GM19452 (cell line): ENCODE data around the gene GNAZ.

Experiments used
- ATAC-seq: cut with Tn5 transposase; IDR thresholded peaks from one replicate; pipeline ENCODE4 v1.9.1; 2021; ENCODE audit not compliant: unreplicated experiment

Gene GNAZ

DNA sequence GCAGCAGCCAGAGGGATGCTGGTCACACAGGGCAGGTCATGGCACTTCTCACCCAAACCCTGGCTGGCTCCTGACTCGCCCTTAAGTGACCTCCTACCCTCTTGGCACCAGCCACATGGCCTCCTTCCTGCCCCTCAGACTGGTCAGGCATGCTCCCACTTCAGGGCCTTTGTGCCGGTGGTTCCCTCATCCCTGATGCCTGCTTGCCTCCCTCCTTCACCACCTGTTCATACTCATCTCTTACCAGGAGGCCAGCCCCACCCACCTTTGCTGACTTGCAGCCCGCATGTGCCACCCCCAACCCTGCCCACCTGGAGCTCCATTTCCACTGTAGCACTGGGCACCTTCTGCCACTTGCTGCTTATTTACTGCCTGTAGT lies 20.1 kb downstream of the GNAZ start:
- no peak for ATAC-seq

DNA sequence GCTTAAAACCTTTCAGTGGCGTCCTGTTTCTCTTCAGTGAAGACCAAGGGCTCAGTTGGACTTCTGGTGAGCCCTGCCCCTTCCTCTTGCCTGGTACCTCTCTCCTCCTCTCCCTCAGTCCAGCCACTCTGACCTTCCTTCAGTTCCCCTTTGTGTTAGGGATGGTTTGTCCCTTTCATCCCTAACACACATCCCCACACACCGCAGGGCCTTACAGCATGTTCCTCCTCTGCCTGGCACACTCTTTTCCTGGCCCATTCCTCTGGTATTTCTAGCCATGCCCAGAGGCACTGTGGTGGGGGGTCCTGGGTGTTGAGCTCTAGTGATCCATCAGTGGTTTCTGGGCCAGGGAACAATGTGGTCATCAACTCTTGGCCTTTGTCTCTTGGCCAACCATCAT lies 21.4 kb downstream of the GNAZ start:
- ATAC-seq = no peak

DNA sequence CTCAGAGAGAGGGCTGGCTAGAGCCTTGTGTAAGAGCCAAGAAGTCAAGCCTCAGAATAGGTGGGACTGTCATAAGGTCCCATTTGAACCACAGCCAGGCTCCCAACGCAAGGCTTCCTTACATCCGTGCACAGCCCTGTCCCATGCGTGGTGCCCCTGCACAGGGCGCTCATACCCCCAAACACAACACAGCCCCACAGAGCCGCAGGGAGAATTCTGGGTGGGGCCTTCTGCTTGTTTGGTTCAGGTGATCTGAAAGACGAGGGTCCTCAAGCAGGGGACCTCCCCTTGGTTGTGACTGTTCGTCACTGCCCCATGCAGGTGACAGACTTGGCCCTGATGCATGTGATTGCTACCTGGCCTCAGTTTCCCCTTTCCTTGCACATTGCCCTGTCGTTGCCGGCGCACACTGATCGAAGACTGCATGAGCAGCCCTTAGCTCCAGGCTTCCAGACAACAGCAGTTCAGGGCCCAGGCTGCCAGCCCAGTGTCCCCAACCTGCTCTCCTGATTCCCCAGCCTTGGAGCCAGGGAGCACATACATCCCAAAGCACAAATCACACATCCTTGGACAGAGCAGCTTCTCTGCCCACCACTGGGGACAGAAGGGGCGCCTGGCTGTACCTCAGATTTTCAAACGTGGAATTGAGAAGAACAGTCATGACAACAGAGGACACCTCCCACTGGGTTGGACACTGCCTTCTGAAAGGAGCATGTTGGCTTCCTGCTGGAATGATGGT lies 22.1 kb downstream of the GNAZ start:
- no peak for ATAC-seq

DNA sequence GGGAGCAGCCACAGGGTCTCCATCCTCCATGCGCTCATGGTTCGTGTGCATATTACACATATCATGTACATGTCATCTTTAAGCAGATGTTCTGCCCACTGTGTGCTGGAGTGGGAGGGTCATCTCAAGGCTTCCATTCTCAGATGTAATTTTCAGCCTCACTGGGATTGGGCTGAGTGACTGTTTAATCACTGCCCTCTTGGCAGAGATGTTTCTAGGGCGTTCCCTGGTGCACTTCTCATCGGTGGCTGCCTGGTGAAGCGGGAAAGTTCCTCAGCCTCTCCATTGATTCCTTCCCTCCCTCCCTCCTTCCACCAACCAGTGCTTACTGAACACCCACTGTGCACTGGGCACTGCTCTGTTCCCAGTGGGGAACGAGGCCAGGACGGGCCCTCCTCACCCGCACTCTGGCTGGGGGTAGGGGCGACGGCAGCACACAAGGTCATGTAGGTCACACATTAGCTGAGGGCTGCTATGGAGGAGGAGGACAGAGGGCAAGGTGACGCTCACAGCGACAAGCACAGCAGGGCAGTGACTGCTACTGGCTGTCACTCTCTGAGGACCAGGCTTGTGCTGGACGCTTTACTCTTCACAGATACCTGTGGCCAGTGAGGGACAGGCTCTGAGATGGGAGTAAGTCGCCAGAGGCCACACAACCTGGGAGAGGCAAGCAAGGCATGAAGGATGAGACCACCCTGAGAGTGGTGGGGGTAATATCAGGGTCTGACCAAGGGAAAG lies 22.9 kb downstream of the GNAZ start:
- ATAC-seq = no peak

DNA sequence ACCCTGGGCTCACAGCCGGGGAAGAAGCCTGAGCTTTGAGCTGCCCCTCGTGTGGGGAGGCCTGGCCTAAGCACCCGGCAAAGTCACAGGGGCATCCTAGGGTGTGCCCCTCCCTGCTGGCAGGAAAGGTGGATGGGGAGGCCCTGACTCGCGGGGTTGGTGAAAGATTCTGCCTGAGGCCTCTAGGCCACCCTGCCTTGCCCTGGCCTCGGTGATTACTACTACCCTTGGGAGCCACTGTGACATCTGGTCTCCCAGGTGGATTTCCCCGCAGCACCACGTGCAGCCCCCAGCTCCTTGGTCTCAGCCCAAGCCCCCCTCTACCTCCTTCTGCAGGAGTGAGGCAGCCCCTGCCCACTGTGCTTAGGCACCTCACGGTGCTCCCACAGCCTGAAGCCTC lies 23.9 kb downstream of the GNAZ start:
- ATAC-seq = no peak

DNA sequence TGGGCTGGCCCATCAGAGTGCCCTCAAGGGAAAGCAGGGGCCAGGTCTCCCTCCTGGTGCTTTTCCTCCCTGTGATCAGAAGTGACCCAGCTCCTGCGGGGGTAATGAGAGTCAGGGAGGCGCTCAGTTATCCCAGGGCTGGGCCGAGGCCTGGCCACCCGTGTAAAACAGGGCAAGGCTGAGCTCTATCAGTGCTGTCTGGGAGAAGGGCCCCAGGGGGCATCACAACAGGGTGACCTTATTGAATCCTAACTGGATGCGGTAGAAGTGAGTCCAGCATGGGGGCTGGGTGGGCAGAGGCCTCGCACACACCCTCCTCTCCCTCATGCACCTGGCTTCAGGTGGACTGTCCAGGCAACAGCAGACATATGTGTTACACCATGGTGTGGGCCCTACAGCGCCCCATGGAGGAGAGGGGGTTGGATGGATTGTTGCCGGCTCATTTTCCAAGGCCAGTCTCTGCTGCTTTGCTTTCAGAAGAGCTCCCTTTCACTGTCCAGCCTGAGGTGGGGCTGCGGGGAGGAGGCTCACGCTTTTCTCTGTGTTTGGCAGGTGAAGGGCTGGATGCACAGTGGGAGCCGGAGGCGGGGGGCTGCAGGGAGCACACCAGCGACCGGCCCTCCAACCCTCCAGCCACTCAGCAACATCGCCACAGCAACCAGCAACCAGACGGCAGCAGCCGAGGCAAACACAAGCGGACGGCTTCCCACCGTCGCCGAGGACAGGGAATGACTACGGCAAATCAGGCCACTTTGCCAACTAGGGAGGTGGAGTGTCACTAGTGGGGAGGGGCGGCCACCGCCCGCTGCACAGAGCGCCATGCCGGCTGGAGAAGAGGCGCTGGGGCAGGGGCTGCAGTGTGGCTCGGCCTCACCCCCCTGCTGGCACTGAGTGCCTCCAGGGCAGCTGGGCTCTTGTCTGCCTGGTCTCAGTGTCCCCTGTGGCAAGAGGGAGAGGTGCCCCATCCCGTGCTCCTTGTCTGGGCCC lies 24.7 kb downstream of the GNAZ start:
- no peak for ATAC-seq

DNA sequence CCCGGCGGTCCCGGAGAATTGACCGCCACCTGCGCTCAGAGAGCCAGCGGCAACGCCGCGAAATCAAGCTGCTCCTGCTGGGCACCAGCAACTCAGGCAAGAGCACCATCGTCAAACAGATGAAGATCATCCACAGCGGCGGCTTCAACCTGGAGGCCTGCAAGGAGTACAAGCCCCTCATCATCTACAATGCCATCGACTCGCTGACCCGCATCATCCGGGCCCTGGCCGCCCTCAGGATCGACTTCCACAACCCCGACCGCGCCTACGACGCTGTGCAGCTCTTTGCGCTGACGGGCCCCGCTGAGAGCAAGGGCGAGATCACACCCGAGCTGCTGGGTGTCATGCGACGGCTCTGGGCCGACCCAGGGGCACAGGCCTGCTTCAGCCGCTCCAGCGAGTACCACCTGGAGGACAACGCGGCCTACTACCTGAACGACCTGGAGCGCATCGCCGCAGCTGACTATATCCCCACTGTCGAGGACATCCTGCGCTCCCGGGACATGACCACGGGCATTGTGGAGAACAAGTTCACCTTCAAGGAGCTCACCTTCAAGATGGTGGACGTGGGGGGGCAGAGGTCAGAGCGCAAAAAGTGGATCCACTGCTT lies 25.5 kb downstream of the GNAZ start:
- no peak for ATAC-seq

DNA sequence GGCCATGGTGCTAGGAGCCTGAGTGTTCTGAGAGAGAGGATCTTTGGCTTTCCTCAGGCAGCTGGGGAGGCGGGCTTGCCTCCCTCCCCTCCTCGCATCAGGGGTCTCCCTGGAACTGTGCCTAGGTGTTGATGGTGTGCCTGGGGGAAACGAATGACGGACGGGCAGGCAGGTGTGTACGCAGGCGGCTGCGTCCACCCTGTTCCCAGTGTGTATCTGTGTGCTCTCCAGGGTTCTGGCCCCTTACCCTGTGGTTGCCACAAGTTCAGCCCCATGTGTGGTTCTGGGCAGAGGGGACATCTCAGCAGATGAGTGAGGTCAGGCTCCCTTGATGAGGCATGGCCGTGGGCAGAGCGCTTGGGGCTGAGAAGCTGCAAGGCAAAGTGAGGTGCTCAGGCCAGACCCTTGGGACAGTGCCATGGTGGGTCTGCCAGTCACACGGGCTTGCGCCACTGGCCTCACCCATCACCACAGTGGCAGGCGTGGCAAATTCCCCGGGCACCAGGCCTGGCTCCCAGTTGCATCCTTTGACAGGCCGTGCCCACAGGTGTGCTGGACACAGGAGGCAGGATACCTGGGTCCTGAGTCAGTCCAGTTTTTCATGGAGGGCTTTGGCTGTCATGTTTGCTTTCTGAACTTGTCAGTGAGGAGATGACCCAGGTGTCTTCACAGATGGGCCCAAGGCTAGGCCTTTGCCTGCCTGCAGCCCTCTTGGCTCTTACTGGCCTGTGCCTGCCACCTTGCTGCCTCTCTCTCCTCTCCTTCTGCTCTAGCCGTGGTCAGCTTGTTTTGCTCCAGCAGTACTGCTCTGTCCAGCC lies 27.3 kb downstream of the GNAZ start:
- no peak for ATAC-seq

DNA sequence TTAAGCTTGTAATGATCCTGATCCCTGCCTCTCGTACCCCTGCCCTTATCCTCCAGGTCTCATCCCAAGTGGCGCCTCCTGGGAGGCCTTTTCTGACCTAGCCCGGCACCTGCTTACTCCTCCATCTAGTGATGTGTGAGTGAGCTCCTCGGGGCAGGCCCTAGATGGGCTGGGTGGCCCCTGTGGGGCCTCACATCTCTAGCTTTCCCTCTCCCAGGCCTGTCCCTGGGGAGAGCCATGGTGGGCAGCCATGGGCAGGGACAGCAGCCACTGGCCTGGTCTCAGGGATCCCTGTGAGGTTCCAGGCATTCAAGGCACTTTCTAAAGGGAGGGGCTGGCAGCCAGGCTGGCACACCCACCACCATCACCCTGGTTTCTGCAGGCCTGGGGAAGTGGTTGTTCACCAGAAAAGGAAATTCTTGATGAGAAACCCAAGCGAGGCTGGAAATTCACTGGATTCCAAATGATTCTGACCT lies 27.9 kb downstream of the GNAZ start:
- no peak for ATAC-seq

DNA sequence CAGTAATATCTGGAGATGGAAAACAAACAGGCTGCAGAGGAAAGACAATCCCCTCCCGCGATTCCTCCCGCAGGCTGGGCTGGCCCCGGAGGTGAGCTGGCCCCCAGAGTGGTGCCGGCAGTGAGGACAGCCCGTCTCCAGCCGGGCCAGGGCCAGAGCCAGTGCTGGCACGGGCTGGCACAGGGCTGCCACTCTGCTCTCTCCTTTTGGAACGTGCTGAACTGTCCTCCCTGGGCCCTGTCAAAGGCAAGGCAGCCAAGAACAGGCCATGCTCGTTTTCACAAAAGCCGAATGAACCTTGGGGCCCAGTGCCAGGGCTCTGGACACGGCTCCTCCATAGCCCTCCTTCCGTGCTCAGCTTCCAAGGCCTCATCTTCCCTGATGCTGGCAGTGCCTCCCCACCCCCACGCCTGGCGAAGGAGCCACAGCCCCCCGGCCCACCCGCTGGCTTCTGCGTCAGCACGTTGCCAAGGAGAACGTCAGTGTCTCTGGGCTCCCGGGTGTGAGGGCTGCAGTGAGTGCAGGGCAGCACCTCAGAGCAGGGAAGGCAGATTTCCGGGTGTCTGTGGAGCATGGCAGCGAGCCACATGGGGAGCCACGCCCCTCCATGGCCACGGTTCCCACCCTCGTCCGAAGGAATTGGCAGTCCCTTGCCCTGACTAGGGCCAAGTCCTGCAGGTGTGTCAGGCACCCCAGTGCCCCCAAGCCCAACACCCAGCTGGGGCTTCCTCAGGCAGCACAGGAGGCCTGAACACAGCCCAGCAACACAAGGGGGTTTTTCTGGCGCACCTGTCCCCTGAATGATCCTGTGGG lies 28.6 kb downstream of the GNAZ start:
- ATAC-seq = no peak

DNA sequence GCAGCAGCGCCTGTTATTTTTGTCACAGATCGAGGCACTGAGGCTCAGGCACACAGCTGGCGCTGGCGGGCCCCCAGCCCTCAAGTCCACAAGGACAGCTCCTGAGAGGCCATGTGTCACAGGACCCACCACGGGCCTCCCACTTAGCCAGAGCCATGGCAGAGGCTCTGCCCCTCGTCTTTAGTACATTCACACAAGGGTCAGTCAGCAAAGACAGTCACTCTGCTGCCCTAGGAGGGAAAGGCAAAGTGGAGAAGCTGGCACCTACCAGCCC lies 29.1 kb downstream of the GNAZ start:
- no peak for ATAC-seq

DNA sequence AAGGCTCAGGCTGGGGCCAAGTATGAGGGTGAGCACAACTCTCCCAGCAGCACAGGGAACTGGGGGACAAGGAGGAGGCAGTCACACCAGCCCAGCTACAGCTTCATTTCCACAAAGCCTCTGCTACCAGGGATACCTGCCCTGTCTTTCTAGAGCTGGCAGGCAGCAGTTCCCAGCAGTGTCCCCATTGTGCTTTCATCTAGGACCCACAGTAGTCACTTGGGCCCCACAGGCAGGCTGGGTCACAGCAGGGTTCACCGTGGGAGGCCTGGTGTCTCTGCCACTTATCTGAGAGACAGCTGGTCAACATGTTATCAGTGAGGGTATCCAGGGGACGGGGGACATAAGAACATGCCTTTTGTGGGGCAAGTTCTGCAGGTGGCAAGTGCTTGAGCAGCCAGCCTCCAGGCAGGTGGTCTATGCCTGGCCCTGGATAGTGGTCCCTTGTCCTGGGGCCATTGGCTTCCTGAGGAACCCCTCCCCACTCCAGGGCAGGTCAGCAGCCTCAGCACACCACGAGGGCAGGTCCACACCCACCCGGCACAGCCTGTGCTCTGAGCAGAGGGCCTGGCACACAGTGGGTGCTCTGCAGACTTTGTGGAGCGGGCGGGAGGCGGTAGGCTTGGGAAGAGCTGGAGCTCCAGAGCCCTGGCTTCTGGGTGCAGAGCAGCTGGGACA lies 29.9 kb downstream of the GNAZ start:
- no peak for ATAC-seq

DNA sequence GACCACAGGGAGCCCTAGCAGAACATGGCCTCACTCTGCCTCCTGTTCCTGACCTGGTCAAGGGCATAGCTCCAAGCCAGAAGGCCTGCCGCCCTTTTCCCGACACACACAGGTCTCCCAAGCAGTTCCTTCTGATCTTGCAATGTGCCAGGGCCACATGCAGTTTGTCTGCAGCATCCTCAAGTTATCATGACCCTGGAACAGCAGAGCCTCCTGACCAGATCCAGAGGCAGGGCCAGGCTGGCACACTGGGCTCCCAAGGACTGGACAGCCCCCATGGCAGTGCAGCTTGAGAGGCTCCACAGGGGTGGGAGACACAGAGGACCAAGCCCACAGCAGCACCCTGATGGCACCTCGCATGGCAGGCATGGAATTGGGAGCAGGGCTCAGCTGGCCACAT lies 31.2 kb downstream of the GNAZ start:
- no peak for ATAC-seq

DNA sequence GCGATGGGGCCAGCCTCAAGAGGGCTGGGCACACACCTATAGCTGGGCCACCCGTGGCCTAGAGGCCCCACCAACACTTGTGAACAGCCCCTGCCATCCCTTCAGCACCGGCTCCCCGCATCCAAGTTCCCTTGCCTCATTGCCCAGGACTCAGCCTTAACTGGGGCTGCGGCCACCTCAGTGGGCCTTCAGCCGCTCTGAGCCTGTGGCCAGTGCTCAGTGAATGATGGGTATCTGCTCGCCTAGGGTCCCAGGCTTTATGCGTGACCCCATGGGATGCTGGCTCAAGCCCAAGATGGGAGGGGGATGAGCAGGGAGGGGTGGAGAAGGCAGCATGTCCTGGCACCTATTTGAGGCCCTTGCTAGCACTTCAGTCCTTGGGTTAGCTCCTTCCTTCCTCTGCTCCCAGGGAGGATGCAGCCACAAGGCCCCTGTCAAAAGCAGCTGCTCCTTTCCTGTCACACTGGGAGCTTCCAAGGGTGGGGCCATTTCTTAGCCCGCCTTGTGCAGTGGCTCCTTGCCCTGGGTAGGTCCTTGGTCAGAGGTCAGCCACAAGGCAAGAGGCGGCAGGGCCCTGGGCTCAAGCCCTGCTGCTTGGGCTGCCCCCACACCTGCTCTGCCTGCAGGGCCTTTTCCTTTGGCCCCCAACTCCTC lies 31.8 kb downstream of the GNAZ start:
- ATAC-seq = no peak

DNA sequence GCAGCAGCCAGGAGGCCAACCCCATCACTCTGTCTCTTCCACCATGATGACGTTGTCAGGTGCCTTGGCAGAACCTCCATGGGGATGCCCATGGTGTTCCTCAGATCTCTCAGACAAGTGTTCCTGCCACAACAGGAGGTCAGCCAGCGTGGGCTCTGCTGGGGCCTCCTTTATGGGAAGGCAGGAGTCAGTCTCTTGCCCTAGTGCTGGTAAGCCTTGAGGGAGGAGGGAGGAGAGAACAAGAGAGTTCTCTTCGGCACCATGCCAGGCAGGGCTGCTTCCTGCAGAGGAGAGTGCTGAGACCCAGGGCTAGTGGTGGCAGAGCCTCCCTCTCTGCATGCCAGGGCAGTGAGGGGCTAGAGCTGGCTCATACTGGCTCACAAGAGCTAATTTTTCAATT lies 32.5 kb downstream of the GNAZ start:
- no peak for ATAC-seq

DNA sequence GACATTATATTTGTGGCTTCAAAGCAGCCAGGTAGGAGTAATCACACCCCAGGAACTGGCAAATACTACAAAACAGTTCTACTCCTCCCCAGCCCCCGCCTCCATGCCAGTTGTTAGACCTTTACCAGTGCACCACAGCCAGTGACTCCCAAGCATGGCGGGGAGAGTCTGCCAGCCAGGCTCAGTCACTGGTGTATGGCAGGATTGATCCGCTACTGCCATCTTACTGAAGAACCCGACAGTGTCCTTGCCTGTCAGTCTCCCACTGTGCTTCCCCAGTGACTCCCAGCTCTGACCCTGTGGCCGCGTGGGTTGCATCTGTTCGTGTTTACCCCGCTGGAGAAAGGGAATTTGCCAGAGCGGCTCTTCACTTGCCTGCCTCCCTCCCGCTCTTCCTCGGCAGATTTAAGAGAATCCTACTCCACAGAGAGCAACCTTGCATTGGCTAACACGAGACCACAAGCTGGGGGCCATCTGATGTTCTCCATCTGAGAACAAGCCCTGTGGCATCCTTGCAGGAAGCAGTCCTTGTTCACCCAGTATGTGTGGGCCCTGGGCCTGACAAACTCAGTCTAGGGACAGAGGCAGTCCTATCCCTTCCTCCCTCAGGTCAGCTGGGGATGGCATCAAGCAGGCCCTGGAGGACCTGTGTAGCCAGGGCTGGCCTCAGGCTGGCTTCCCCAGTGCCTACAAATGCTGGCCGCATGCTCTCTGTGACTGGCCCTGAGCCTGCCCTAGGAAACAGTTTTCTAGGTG lies 33.1 kb downstream of the GNAZ start:
- no peak for ATAC-seq

DNA sequence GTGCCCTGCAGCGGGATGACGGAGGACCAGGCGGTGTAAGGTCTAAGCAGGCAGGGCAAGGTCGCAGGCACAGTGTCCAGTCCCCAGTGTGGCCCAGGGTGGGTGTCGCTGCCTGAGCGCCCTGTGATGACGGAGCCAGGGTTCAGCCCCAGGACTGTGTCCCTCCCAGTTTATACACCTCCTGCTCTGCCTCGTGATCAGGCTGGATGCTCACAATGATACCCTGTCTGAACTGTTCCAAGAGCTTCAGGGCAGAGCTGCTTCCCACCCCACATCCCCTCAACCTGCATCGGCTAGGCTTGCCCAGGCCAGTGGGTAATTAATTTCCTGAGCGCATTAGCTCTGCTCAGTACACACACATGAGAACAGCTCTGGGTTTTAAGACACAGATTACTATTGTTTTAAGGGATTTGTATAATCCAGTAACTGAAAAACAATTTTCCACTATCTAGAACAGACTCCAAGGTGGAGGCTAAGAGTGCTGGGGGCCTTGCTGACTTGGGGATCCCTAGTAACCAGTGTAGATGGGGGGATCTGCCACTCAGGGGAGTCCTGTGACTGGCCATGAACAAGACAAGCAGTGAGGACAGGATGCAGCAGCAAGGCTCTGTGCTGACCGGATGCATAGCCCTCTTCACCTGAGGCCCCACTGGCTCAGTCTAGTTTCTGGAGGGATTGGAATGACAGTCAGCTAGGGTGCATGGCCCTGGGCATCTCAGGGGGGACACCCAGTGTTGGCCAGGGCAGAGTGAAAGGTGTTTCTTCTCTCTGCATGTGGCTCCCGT lies 34.1 kb downstream of the GNAZ start:
- no peak for ATAC-seq
